ENCODE data around the gene CCDC85C.

The CCDC85C gene

DNA sequence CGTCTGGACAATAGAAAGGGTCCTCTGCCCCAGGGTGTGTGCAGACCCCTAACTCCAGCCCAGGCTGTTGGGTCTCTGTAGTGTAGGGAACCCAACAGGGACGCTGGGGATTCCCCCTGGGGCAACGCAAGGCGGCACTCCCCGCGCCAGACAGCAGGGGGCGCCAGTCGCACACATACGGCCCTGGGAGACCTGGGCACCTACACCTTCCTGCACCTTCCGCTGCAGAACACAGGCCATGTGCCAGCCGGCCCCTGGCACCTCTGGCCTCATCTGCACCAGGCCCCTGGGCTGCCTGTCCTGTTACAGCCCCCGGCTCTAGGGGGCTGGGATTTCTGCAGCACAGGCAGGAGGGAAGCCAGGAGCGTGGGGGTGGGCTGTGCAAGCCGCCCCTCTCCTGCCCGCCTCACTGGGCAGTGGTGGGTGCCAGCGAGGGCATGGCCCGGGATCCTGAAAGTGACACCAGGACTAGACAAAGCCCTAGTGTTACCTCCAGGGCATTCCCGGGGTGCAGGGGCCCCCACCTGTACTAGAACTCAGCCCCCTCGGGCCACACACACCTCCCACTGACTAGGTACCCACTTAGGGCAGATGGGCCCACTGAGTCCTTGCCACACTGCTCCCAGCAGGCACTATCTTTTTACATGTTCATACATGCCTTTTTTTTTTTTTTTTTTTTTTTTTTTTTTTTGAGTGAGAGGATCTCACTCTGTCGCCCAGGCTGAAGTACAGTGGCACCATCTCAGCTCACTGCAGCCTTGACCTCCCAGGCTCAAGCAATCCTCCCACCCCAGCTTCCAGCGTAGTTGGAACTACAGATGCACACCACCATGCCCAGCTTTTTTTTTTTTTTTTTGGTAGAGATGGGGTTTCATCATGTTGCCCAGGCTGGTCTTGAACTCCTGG, 85.3 kb downstream of the CCDC85C start:
- no peak overlapping the region for H3K4me3 ChIP-seq (ENCODE audit: low read depth, low read length)
- no peak for DNase-seq (ENCODE audit: low read depth)

DNA sequence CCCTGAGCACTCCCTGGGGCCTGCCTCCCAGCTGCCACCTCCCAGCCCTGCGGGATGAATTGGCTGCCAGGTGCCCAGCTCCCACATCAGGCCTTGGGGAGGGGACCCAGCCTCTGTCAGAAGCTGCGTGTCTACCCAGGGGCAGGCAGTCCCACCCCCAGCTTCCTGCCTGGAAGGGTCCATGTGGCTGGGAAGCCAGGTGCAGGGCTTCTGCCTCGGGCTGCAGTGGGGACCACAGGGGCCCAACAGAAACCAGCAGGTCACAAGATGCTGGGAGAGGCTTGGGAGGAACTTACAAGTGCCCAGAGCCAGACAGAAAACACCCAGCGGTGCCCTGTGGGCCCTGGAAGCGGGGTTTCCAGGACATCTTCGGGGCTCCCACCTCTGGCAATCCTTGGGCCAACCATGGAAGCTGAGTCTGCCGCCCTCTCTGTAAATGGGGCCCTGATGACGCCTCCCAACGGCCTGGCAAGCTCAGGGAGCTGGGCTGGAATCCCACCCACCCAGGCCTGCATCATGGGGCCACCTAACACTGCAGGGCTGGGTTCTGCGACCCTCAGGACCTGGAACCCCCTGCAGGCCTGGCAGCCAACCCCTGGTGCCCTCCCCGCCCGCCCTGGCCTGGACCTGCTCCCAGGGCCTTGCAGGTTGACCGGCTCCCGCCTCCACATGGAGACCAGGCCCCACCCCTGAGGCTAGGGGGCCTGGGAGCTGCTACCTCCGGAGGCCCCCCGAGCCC, 86.2 kb downstream of the CCDC85C start:
- no peak for DNase-seq (ENCODE audit: low read depth)
- no peak overlapping the region for H3K4me3 ChIP-seq (ENCODE audit: low read depth, low read length)

DNA sequence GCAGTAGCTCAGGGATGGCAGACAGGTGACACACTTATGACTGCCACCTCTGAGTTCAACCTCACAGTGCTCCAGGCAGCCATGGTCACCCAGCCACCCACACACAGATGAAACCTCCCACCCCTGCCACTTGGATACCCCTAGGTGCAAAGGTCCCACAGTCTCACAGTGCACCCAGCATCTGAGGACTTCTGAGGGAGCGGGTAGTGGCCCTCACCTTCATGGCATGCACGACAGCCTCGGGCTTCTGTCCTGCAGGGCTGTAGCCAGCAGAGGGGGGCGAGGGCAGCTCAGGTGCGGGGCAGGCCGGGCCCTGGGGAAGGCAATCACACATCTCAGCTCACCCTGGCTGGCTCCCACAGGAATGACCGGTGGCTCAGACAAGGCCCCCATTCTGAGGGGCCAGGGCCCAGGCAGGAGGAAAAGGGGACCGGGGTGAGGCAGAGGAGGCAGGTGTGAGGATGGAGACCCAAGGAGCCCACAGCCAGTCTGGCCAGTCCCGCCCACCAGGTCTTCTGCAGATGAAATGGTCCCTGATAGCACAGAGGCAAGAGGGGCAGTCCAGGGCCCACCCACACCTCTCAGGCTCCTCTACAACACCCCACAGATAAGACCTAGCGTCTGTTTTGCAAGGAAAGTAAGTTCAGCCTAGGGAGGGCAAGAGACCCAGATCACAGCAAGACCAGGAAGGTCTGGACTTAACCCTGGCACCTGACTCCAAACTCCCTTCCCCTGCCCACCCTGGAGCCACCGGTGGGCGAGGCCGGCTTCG, 87.0 kb downstream of the CCDC85C start:
- H3K4me3 ChIP-seq (ENCODE audit: low read depth, low read length): no peak overlapping the region
- DNase-seq (ENCODE audit: low read depth): no peak

DNA sequence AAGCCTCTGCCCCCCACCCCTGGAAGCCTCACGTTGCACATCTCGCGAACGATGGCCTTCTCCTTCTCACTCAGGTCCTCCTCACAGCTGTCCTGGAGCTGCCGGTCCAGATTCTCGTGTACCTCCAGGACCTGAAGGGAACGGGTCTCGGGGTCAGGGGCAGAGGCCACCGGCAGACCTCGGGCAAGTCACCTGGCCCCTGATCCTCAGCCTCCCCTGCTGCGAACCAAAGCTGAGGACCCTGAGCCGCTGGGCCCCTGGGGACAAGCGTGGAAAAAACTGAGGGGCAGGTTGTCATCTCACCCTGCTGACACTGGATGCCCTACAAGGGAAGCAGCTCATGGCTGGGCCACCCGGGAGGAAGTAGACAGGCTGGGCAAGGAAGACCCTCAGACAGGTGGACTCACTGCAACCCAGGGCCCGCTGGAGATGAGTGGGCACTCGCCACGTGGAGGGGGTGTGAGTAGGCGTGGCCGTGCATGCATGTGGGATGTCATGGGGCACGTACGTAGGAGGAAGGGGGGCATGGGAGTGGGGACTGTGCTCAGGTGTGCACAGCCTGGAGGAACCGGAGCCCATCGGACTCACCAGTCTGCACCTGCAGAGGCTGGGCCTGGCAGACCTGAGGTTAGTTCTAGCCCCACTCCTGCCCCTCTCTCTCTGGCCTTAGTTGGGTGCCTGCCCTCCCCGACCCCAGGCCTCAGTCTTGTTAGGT, 87.7 kb downstream of the CCDC85C start:
- DNase-seq (ENCODE audit: low read depth): no peak
- H3K4me3 ChIP-seq (ENCODE audit: low read depth, low read length): no peak overlapping the region

DNA sequence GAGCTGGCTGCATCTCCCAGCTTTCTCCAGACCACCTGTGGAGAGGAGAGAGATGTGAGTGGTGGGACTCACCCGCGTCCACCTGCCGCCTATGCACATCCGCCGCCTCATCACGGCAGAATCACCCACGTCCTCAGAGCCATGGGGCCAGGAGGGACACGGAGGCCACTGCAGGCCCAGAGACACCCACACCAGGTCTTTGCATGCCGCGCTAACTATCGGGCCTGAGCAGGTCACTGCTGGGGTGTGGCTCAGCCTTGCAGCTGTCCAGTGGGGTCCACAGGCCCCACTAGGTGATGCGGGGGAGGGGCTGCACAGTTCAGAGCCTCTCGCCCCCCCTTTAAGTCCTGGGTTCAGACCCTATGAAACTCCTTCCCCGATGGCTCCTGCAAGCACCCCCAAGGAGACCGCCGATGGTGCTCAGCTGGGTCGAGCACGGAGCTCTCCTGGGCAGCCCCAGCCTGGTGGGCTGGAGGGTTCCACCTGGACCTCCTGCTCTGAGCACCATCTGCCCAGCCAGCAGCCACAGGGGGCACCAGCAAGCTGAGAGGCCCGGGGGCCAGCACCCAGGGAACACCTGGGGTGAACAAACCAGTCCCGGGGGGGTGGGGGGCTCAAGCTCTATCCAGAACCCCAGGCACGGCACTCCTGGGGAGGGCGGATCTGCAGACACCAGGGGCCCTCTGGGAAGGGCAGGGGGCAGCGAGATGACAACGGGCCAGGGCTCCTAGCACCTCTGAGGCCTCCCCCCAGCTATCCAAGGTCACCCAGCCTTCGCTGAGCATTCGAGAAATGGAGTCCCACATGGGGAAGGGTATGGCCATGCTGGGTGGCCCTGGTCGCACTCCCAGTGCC, 88.5 kb downstream of the CCDC85C start:
- H3K4me3 ChIP-seq (ENCODE audit: low read depth, low read length): no peak overlapping the region
- DNase-seq (ENCODE audit: low read depth): no peak

DNA sequence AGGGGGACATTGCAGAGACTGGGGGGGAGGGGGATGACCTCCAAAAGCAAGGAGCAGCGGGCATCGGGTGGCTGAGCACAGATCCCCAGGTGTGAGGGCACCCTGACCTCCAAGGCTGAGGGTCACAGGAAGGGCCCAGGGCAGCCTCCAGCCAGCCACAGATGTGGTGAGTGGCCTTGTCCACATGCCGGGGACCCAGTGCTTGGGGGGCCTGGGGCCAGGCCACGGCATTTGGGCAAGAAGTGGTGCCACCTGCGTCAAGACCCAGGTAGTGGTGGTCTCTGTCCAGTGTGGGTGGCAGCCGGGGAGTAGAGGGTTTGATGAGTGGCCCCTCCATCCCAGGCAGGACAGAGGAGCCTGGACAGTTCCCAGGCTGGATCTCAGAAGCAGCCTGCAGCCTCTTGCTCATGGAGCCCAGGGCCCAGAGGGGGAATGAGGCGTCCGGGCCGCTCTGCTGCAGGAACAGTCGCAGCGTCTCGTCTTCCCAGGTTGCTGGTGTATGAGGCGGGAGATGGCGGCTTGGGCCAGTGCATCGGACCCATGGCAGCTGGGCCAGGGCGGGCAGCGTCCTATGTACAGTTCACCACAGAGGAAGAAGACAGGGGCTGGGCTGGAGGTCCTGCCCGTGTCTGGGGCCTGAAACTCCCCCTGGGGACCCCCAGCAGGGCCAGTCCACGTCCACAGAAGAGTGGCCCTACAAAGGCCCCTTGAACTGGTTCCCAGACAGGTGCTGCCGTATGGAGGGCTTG, 89.3 kb downstream of the CCDC85C start:
- no peak overlapping the region for H3K4me3 ChIP-seq (ENCODE audit: low read depth, low read length)
- no peak for DNase-seq (ENCODE audit: low read depth)

DNA sequence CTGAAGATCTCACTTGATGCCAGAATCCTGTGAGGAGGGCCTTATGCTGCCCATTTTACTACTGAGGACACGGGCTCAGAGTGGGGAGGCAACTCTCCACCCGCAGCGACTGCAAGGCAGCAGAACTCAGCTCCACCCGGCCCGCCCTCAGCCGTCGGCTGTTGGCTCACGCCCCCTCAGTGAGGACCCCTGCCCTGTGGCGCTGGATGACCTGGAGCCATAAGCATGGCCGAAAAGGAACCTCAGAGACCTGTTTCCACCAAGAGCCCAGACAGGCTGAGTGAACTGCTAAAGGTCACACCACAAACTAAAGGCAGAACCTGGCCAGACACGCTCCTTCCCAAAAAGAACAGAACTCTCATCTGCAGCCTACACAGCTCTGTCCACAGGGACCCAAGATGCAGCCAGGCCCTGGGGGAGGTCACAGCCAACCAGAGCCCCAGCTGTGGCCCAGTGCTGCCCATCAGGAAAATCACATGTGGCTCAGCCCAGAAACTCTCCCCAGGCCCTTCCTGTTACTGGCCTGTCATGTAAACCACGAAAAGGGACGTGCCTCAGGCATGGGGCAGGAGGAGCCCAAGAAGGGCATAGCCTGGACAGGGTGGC, 90.0 kb downstream of the CCDC85C start:
- no peak overlapping the region for H3K4me3 ChIP-seq (ENCODE audit: low read depth, low read length)
- DNase-seq (ENCODE audit: low read depth): no peak

DNA sequence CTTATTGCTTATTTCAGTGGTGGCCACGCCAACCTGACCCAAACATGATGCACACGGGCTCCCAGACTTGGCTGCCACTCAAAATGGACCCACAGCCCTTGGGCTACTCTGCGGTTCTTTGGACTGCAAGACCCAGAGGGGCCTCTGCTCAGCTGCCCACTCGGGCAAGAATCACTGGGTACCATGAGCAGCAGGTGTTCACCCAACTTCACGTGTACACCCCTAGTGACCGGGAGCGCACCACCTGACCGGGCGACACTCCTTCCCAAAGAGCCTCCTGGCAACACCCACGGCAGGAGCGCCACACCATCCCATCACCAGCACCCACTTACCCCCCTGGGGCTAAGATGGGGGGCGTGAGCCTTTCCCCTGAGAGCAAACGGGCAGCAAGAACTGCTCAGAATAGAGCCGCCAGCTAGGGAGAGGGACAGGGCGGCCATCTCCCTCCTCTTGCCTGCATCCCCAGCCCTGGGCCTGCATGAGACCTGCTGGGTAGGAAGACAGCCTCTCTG, 90.8 kb downstream of the CCDC85C start:
- DNase-seq (ENCODE audit: low read depth): no peak
- no peak overlapping the region for H3K4me3 ChIP-seq (ENCODE audit: low read depth, low read length)

DNA sequence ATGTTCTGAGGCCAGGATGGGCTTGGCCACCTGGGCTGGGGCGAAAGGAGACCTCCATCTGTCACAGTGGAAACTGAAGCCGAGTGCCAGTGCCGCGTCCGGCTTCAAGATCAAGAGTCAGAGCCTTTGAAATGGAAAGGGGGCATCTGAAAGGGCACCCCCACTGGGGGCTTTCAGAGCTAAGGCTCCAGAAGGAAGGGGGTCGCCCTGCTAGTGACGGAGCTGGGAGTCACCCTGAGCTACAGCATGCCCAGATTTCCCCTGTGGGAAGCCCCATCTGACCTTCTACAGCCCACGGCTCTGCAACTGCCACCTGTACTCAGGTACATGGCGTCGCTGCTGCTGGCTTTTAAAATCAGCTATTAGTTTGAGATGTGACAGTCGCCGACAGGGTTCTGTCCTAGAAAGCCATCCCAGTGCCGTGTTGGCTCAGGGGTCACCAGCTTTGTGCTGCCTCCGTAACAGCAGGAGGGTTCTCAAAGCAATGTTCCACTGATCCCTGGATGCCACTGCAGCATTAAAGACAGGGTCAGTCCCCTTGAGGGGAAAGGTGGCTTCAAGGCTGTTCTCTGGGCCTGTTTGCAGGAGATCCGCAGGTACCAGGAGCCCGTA, 91.3 kb downstream of the CCDC85C start:
- no peak overlapping the region for H3K4me3 ChIP-seq (ENCODE audit: low read depth, low read length)
- no peak for DNase-seq (ENCODE audit: low read depth)

DNA sequence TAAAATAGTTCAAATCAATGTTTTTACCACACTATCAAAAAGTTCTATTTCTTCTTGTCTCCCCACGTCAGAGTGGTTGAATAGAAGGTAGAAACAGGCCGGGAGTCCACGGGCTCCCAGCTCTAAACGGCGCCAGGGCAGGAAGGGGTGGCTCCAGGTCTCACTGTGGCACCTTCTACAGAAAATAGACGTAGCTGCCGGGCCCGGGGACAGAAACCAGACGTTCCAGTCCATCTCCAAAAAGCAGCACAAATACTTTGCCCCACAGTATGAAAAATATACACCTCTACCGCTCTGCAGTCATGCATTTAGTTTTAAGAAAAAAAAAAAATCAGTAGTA, 91.9 kb downstream of the CCDC85C start:
- no peak overlapping the region for H3K4me3 ChIP-seq (ENCODE audit: low read depth, low read length)
- DNase-seq (ENCODE audit: low read depth): no peak

DNA sequence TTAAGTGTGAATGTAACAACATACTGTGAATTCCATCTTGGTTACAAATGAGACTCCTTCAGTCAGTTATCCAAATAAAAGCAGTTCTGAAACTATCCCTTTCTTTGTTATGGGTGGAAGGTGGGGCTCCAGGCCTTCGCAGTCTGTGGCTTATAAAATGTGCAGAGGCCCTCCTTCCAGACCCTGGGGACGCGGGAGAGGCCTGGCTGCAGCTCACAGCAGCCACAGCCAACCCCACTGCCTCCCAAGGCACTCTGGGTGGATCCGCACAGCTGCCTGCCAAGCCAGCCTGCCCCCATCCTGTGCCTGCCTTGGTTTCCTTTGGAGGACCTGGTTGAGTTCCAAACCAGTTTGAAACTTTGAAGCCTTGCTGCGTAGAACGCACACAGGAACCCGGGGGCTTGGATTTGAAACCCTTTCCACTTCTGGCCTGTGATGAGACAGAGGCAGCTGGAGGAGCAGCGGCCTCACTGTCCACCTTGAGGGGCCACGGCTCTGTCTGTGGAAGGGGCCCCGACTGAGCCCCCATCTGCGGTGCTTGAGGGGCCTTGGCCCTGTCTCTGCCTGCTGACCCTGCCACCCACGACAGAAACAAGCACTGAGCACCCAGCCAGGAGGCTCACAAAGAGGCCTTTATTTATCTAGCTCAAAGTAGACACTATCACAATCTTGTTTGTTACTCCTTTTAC, 92.4 kb downstream of the CCDC85C start:
- DNase-seq (ENCODE audit: low read depth): no peak

DNA sequence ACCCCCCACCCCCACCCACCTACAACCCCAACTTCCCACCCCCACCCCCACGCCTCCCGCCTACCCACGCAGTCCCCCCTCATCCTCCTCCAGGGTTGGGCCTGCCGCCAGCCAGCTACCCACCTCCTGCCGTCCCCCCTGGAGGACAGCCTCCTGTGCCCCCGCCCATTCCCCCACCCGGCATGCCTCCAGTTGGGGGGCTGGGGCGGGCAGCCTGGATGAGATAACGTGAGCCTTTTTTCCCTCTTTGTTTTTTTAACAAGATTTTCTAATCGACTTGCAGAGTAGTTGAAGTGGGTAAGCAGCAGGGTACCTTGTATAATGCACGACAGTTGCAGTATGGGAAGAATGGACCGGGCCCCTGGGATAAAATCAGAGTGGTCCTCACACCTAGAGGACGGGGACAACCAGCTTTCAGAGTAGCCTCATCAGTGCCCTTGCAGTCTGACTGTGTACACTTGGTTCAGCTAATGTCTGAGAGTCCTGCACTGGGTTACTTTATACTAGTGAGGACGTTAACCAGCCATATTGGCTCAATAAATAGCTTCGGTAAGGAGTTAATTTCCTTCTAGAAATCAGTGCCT, 93.4 kb downstream of the CCDC85C start:
- DNase-seq (ENCODE audit: low read depth): no peak
- no peak overlapping the region for H3K4me3 ChIP-seq (ENCODE audit: low read depth, low read length)

More for the DNA sequence above, 92.4 kb downstream of the CCDC85C start:
- no peak overlapping the region for H3K4me3 ChIP-seq (ENCODE audit: low read depth, low read length)

DNA sequence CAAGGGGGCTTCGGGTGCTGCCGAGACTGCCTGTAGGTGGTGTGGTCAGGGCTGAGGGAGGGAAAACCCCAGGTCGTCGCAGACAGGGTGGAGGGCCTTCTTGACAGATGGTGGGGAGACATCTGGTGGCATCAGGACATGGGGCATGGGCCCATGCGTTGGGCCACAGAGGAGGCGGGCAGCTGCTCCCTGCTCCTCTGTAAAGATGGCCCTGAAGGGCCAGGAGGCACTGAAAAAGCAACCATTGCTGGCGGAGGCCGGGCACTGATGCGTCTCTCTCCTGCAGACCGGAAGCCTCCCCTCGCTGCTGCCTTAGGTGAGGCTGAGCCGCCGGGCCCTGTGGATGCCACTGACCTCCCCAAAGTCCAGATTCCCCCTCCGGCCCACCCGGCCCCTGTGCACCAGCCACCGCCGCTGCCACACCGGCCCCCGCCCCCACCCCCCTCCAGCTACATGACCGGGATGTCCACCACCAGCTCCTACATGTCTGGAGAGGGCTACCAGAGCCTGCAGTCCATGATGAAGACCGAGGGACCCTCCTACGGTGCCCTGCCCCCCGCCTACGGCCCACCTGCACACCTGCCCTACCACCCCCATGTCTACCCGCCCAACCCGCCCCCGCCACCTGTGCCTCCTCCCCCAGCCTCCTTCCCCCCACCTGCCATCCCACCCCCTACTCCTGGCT, 94.0 kb downstream of the CCDC85C start:
- no peak for DNase-seq (ENCODE audit: low read depth)
- no peak overlapping the region for H3K4me3 ChIP-seq (ENCODE audit: low read depth, low read length)

DNA sequence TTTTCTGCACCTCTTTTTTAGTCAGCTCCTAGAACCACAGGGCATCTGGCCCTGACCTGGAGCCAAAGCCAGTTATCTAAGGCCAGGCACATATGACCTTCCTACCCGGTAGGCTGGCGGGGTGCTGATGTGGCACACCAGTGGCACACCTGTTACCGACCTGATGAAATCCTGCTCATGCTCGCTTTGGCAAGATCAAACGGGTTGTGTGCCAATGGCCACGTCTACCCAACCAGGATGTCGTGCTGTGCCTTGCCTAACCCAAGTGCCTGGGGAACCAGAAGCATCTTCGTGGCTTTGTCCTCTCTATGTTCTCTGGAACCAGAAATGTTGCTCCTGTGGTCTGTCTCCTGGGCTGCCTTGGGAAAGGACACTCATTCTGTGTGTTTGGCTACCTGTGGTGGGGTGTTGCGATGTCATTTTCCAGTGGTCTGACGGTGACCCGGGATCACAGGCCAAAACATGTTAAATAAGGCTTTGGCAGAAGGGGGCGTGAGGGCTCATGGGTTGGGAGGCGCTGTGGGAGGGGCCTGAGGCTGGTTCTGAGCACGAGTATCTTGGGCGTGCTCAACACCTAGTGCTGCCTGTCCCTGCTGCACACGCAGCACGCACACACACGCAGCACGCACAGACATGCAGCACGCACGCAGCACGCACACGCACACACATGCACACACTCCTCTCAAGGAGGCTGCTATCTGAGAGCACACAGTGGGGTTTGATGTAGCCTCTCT, 94.9 kb downstream of the CCDC85C start:
- no peak overlapping the region for H3K4me3 ChIP-seq (ENCODE audit: low read depth, low read length)
- DNase-seq (ENCODE audit: low read depth): no peak
